MM.1S (cell line): Measurements from ENCODE around the gene LYZL1.

ENCODE experiments used
- DNase-seq: peaks from one replicate; pipeline ENCODE4 v3.0.0-alpha.2; 2015
- H2AFZ ChIP-seq: fragments of 300-600 bp; sonication (generic); 2 replicates; pipeline ENCODE4 v1.6.0; 2016; ENCODE audit warnings: antibody characterized with exemption, low read length
- H3F3A ChIP-seq: fragments of 300-600 bp; sonication (generic); 2 replicates; pipeline ENCODE4 v1.6.1; 2016; ENCODE audit warnings: mild to moderate bottlenecking, antibody characterized with exemption, low read length, moderate library complexity, mixed read lengths; ENCODE audit not compliant: insufficient read depth
- H3K27ac ChIP-seq: fragments of 300-600 bp; sonication (generic); 2 replicates; pipeline ENCODE4 v1.5.1; 2016; ENCODE audit warnings: mild to moderate bottlenecking, low read length
- H3K27me3 ChIP-seq: fragments of 300-600 bp; sonication (generic); replicated peaks from 2 replicates; pipeline ENCODE4 v1.6.0; 2016; ENCODE audit warnings: low read length; ENCODE audit not compliant: insufficient read depth
- H3K36me3 ChIP-seq: fragments of 300-600 bp; sonication (generic); replicated peaks from 2 replicates; pipeline ENCODE4 v1.6.1; 2016; ENCODE audit warnings: mild to moderate bottlenecking, low read length, mixed read lengths; ENCODE audit not compliant: insufficient read depth
- H3K4me1 ChIP-seq: fragments of 300-600 bp; sonication (generic); 2 replicates; pipeline ENCODE4 v1.6.1; 2016; ENCODE audit warnings: low read length, mixed read lengths
- H3K4me2 ChIP-seq: fragments of 300-600 bp; sonication (generic); 2 replicates; pipeline ENCODE4 v1.6.0; 2016; ENCODE audit warnings: low read depth, low read length
- H3K4me3 ChIP-seq: fragments of 300-600 bp; sonication (generic); 2 replicates; pipeline ENCODE4 v1.5.1; 2016; ENCODE audit warnings: low read length, mixed read lengths
- H3K79me2 ChIP-seq: fragments of 300-600 bp; sonication (generic); 2 replicates; pipeline ENCODE4 v1.6.1; 2016; ENCODE audit warnings: mixed run types, low read length, mixed read lengths
- H3K9ac ChIP-seq: fragments of 300-600 bp; sonication (generic); 2 replicates; pipeline ENCODE4 v1.6.1; 2016; ENCODE audit warnings: low read length, mixed read lengths
- H3K9me2 ChIP-seq: fragments of 300-600 bp; sonication (generic); replicated peaks from 2 replicates; pipeline ENCODE4 v1.6.1; 2016; ENCODE audit warnings: mild to moderate bottlenecking, low read length, mixed read lengths; ENCODE audit not compliant: insufficient read depth
- H3K9me3 ChIP-seq: fragments of 300-600 bp; sonication (generic); replicated peaks from 2 replicates; pipeline ENCODE4 v1.6.1; 2016; ENCODE audit warnings: mild to moderate bottlenecking, low read length, mixed read lengths; ENCODE audit not compliant: insufficient read depth
- H4K20me1 ChIP-seq: fragments of 300-600 bp; sonication (generic); 2 replicates; pipeline ENCODE4 v1.6.1; 2016; ENCODE audit warnings: mild to moderate bottlenecking, low read length, moderate library complexity, mixed read lengths; ENCODE audit not compliant: insufficient read depth
- EZH2 ChIP-seq: fragments of 300-600 bp; sonication (generic); optimal IDR thresholded peaks from 2 replicates; pipeline ENCODE3; 2017; ENCODE audit warnings: low read depth, mild to moderate bottlenecking, antibody characterized with exemption, low read length, mixed read lengths
- EZH2phosphoT487 ChIP-seq: fragments of 300-600 bp; sonication (generic); IDR thresholded peaks from 2 replicates; pipeline ENCODE4 v1.6.1; 2018; ENCODE audit warnings: antibody characterized with exemption, low read length
- TF ChIP-seq, protein P1 (sequence below): fragments of 300-600 bp; sonication (generic); IDR thresholded peaks from 2 replicates; pipeline ENCODE4 v1.5.1; 2016; ENCODE audit warnings: antibody characterized with exemption, low read length, mixed read lengths

The LYZL1 gene

DNA sequence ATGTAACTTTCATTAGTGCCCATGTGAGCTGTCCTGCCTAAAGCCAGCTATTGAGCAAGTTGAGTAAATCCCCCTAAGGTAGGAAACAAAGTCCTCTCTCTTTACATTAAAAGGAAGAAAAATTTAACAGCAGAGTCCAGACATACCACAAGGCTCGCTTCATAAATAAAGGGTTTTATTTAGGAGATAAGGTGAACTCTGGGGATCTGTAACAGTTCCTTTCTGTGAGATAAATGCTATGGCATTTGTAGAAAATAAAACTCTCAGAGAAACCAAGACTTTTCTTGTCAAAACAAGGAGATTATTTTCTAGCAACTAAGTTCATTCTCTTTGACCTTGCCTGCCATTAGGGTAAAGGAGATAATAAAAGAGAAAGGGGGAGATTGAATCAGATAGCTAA is 32.3 kb upstream of the LYZL1 start:
- TF ChIP-seq, protein P1, sequence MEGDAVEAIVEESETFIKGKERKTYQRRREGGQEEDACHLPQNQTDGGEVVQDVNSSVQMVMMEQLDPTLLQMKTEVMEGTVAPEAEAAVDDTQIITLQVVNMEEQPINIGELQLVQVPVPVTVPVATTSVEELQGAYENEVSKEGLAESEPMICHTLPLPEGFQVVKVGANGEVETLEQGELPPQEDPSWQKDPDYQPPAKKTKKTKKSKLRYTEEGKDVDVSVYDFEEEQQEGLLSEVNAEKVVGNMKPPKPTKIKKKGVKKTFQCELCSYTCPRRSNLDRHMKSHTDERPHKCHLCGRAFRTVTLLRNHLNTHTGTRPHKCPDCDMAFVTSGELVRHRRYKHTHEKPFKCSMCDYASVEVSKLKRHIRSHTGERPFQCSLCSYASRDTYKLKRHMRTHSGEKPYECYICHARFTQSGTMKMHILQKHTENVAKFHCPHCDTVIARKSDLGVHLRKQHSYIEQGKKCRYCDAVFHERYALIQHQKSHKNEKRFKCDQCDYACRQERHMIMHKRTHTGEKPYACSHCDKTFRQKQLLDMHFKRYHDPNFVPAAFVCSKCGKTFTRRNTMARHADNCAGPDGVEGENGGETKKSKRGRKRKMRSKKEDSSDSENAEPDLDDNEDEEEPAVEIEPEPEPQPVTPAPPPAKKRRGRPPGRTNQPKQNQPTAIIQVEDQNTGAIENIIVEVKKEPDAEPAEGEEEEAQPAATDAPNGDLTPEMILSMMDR, result no peak
- TF ChIP-seq EZH2phosphoT487, result no peak
- no peak for TF ChIP-seq EZH2

DNA sequence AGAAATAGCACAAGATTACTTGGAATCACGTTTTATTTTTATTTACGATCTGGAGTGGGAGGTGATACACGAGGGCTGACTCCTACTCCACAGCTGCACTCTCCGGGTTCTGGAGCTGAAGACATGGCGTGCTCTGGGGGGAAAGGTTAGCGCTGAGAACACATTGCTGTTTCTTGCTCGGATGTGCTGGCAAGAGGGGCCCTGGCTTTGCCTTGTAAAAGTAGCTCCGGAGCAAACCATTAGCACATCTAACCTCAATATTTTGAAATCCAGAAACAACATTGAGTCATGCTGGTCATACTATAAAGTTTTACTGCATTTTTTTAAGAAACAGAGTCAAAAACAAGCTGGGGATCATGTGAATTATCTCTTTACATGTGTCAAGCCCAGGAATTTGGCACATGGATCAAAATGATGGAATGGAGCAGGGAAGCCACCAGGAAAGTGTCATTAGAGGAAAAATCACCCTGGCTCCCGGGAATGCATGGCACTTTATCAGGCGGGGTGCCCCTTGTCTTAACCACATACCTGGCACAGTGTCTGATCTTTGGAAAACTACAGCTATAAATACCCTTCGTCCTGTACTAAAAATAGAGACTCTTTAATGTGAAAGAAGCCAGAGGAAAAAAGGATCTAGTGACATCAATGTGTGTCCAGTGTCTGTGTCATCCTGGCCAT is 31.6 kb upstream of the LYZL1 start:
- no peaks in the 10 kb centered on the region for H3F3A ChIP-seq
- H3K4me2 ChIP-seq, result no peak overlapping the region
- no peaks in the 10 kb centered on the region for H3K27me3 ChIP-seq
- no peak overlapping the region for H3K9ac ChIP-seq
- no peaks in the 10 kb centered on the region for H3K4me1 ChIP-seq
- H3K79me2 ChIP-seq, result no peaks in the 10 kb centered on the region
- no peak for TF ChIP-seq EZH2phosphoT487
- no peak for TF ChIP-seq EZH2
- TF ChIP-seq, protein P1, result no peak
- no peaks in the 10 kb centered on the region for H3K9me2 ChIP-seq
- DNase-seq, result no peak
- H4K20me1 ChIP-seq, result no peaks in the 10 kb centered on the region
- H3K4me3 ChIP-seq, result no peak overlapping the region
- H2AFZ ChIP-seq, result no peak overlapping the region
- no peaks in the 10 kb centered on the region for H3K36me3 ChIP-seq
- H3K27ac ChIP-seq, result no peak overlapping the region
- no peaks in the 10 kb centered on the region for H3K9me3 ChIP-seq

More for the DNA sequence above, 32.3 kb upstream of the LYZL1 start:
- Histone ChIP-seq H3K4me2 (no peak overlapping the region), H3K9me3 (no peaks in the 10 kb centered on the region), H2AFZ (no peak overlapping the region), H3K4me1 (no peaks in the 10 kb centered on the region), H3K4me3 (no peak overlapping the region), H3K36me3 (no peaks in the 10 kb centered on the region), H3K27ac (no peak overlapping the region), H3K79me2 (no peaks in the 10 kb centered on the region), H3K27me3 (no peaks in the 10 kb centered on the region), H3K9ac (no peak overlapping the region), H3K9me2 (no peaks in the 10 kb centered on the region), H3F3A (no peaks in the 10 kb centered on the region), H4K20me1 (no peaks in the 10 kb centered on the region)
- DNase-seq, result no peak

DNA sequence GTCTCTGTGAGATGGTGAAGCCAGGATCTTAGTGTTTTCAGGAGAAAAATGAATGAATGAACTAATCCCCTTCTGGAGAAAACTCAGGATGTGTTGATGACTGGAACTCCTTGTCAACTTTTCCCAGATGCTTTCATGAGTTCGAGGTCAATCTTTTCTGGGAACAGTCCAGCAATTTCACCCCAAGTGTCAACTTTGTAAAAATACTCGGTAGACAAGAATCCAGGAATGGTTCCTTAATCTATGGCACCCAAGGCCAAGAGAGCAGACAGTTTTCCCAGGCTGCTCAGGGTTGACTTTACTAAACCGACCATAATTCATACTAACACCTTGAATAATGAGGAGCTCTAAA is 31.1 kb upstream of the LYZL1 start:
- Histone ChIP-seq H3K4me2 (no peak overlapping the region), H4K20me1 (no peaks in the 10 kb centered on the region), H3F3A (no peaks in the 10 kb centered on the region), H3K4me3 (no peak overlapping the region), H3K36me3 (no peaks in the 10 kb centered on the region), H3K27ac (no peak overlapping the region), H2AFZ (no peak overlapping the region), H3K9me3 (no peaks in the 10 kb centered on the region), H3K79me2 (no peaks in the 10 kb centered on the region), H3K27me3 (no peaks in the 10 kb centered on the region), H3K9me2 (no peaks in the 10 kb centered on the region), H3K4me1 (no peaks in the 10 kb centered on the region), H3K9ac (no peak overlapping the region)
- TF ChIP-seq EZH2, result no peak
- TF ChIP-seq, protein P1, result no peak
- TF ChIP-seq EZH2phosphoT487, result no peak
- DNase-seq, result no peak
